GM23338 (cell line): Measurements from ENCODE around the gene NME4. TPM values are rescaled to one million over a fixed set of nuclear protein-coding genes. Genes with fewer than 3 reads are reported as not detected.

Experiments
- ATAC-seq: fragments of 200-7000 bp; cut with Tn5 transposase; 3 replicates; pipeline ENCODE4 v1.9.1; 2020
- DNase-seq: peaks from one replicate; pipeline ENCODE4 v3.0.0-alpha.2; 2015; ENCODE audit warnings: low spot score
- H2AFZ ChIP-seq: fragments of 200-600 bp; sonication (generic); 2 replicates; pipeline ENCODE4 v1.8.0; 2016; ENCODE audit warnings: antibody characterized with exemption, mild to moderate bottlenecking, moderate library complexity
- H3F3A ChIP-seq: fragments of 200-600 bp; sonication (generic); replicated peaks from 2 replicates; pipeline ENCODE4 v1.8.0; 2017; ENCODE audit warnings: antibody characterized with exemption, mixed run types, low read depth
- H3K27ac ChIP-seq: fragments of 200-600 bp; sonication (generic); 2 replicates; pipeline ENCODE4 v1.6.1; 2016; ENCODE audit warnings: low read depth
- H3K27me3 ChIP-seq: fragments of 200-600 bp; sonication (generic); 2 replicates; pipeline ENCODE4 v1.8.0; 2016; ENCODE audit warnings: mild to moderate bottlenecking, mixed run types, moderate library complexity; ENCODE audit not compliant: insufficient read depth
- H3K36me3 ChIP-seq: fragments of 200-600 bp; sonication (generic); 2 replicates; pipeline ENCODE4 v1.8.0; 2016; ENCODE audit warnings: mild to moderate bottlenecking; ENCODE audit not compliant: insufficient read depth
- H3K4me1 ChIP-seq: fragments of 200-600 bp; sonication (generic); 2 replicates; pipeline ENCODE4 v1.8.0; 2016; ENCODE audit warnings: mild to moderate bottlenecking, moderate library complexity; ENCODE audit not compliant: insufficient read depth
- H3K4me2 ChIP-seq: fragments of 200-600 bp; sonication (generic); 2 replicates; pipeline ENCODE4 v1.7.1; 2017; ENCODE audit warnings: mixed run types
- H3K4me3 ChIP-seq: fragments of 200-600 bp; sonication (generic); 2 replicates; pipeline ENCODE4 v1.6.1; 2016; ENCODE audit warnings: mixed run types
- H3K79me2 ChIP-seq: fragments of 200-600 bp; sonication (generic); replicated peaks from 2 replicates; pipeline ENCODE4 v1.8.0; 2017; ENCODE audit warnings: mild to moderate bottlenecking; ENCODE audit not compliant: insufficient read depth
- H3K9me2 ChIP-seq: fragments of 200-600 bp; sonication (generic); 2 replicates; pipeline ENCODE4 v1.8.0; 2017; ENCODE audit not compliant: insufficient read depth
- H4K20me1 ChIP-seq: fragments of 200-600 bp; sonication (generic); replicated peaks from 2 replicates; pipeline ENCODE4 v1.8.0; 2017; ENCODE audit warnings: mild to moderate bottlenecking; ENCODE audit not compliant: insufficient read depth
- H3K27ac Mint-ChIP-seq: 2 replicates; pipeline ENCODE4 v1.8.0; 2020; ENCODE audit warnings: inconsistent platforms, mild to moderate bottlenecking, moderate library complexity, mixed read lengths
- H3K27me3 Mint-ChIP-seq: 3 replicates; pipeline ENCODE4 v1.8.0; 2022; ENCODE audit warnings: low read depth, mild to moderate bottlenecking, moderate library complexity, mixed read lengths, inconsistent platforms; ENCODE audit not compliant: insufficient read depth, poor library complexity
- H3K36me3 Mint-ChIP-seq: 3 replicates; pipeline ENCODE4 v1.8.0; 2021; ENCODE audit warnings: low read depth, mild to moderate bottlenecking, inconsistent platforms, moderate library complexity, mixed read lengths
- H3K4me1 Mint-ChIP-seq: 3 replicates; pipeline ENCODE4 v1.8.0; 2020; ENCODE audit warnings: mild to moderate bottlenecking, inconsistent platforms, mixed read lengths
- H3K4me3 Mint-ChIP-seq: 3 replicates; pipeline ENCODE4 v1.8.0; 2021; ENCODE audit warnings: moderate library complexity, mild to moderate bottlenecking, inconsistent platforms, mixed read lengths
- H3K9me3 Mint-ChIP-seq: 3 replicates; pipeline ENCODE4 v1.8.0; 2020; ENCODE audit warnings: moderate library complexity, mild to moderate bottlenecking, inconsistent platforms, mixed read lengths
- EZH2 ChIP-seq: fragments of 200-600 bp; sonication (generic); IDR thresholded peaks from one replicate; pipeline ENCODE4 v1.8.0; 2017; ENCODE audit warnings: antibody characterized with exemption, mild to moderate bottlenecking, low read depth; ENCODE audit not compliant: unreplicated experiment
- EZH2phosphoT487 ChIP-seq: fragments of 200-600 bp; sonication (generic); IDR thresholded peaks from one replicate; pipeline ENCODE4 v1.8.1; 2018; ENCODE audit warnings: antibody characterized with exemption; ENCODE audit not compliant: unreplicated experiment
- JUNB ChIP-seq: IDR thresholded peaks from one replicate; pipeline ENCODE4 v1.6.1; 2016; ENCODE audit warnings: antibody characterized with exemption; ENCODE audit not compliant: unreplicated experiment
- NANOG ChIP-seq: IDR thresholded peaks from 2 replicates; pipeline ENCODE4 v1.6.1; 2016; ENCODE audit warnings: antibody characterized with exemption, borderline replicate concordance
- POLR2AphosphoS5 ChIP-seq: IDR thresholded peaks from 2 replicates; pipeline ENCODE4 v1.6.1; 2016; ENCODE audit warnings: antibody characterized with exemption, low read depth
- ZNF114 ChIP-seq: fragments of 250-450 bp; sonication (Bioruptor Pico); IDR thresholded peaks from 2 replicates; pipeline ENCODE4 v1.5.0; 2020; ENCODE audit warnings: mild to moderate bottlenecking, moderate library complexity
- ZNF331 ChIP-seq: fragments of 250-450 bp; sonication (Bioruptor Pico); IDR thresholded peaks from 2 replicates; pipeline ENCODE4 v1.5.0; 2020; ENCODE audit warnings: low read depth, mild to moderate bottlenecking, moderate library complexity
- polyA plus RNA-seq: library from polyadenylated mRNA; unstranded; fragments of >200 nt; fragmentation: Nextera tagmentation; extraction: Ambion mirVana; gene quantifications from 2 replicates; pipeline ENCODE4 v1.2.1, GENCODE V29; 2016
- total RNA-seq: library from RNA; depleted of rRNA; stranded (reverse); fragments of >200 nt; shearing (Covaris generic); gene quantifications from 2 replicates; pipeline ENCODE4 v1.2.3, GENCODE V29; 2014
- TF ChIP-seq, protein P1 (sequence below), 2 experiments: fragments of 200-600 bp in 1 of 2; sonication (generic) in 1 of 2; conservative IDR thresholded peaks; 2 replicates each; pipeline versions ENCODE4 v1.5.1 to v1.6.1; 2016 to 2017; ENCODE audit warnings: antibody characterized with exemption in 2 of 2, low read depth in 2 of 2, mild to moderate bottlenecking in 2 of 2, moderate library complexity in 1 of 2
- TF ChIP-seq, protein P2 (sequence below): IDR thresholded peaks from 2 replicates; pipeline ENCODE4 v1.6.1; 2016; ENCODE audit warnings: antibody characterized with exemption

Gene NME4
- total and polyA plus RNA-seq, 2 experiments from 2014 or later = 249 to 511 TPM

DNA sequence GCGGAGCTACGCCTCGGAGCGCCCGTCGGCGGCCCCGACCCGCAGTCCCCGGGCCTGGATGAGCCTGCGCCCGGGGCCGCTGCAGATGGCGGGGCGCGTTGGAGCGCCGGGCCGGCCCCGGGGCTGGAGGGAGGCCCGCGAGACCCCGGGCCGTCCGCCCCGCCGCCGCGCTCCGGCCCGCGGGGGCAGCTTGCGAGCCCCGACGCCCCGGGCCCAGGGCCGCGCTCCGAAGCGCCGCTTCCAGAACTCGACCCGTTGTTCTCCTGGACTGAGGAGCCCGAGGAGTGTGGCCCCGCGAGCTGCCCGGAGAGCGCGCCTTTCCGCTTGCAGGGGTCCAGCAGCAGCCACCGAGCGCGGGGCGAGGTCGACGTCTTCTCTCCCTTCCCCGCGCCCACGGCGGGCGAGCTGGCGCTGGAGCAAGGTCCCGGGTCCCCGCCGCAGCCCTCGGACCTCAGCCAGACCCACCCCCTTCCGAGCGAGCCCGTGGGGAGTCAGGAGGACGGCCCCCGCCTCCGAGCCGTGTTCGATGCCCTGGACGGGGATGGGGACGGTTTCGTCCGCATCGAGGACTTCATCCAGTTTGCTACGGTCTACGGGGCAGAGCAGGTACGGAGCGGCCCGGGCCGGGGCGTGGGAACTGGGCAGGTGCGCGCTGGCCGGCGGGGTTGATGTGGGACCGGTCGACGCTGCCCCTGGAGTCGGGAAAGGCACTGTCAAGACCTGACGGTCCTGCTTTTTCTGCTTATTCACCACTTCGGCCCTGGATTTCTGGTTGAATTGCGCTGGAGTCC is 29.3 kb downstream of the NME4 start:
- Mint-ChIP-seq H3K27ac (no peak overlapping the region), H3K4me1 (peaks cover 11% of the 10 kb centered on the region), H3K36me3 (peaks cover 9% of the 10 kb centered on the region), H3K27me3 (peaks cover 42% of the 10 kb centered on the region), H3K9me3 (0 out of 3 replicates have a peak, but pooled peaks cover 4% of the 10 kb centered on the region), H3K4me3 (peak overlapping the region; percentile 77)
- H3K9me2 ChIP-seq = no peaks in the 10 kb centered on the region
- peaks cover 9% of the 10 kb centered on the region; the same call in 1 of the 2 replicates for H3F3A ChIP-seq
- peaks cover 19% of the 10 kb centered on the region for H4K20me1 ChIP-seq
- H3K36me3 ChIP-seq = no peaks in the 10 kb centered on the region
- H3K27ac ChIP-seq = no peak overlapping the region
- ATAC-seq (peak; percentile 24), DNase-seq (peak; percentile 68)
- H3K4me2 ChIP-seq = peak overlapping the region; percentile 92
- 0 out of 2 replicates have a peak overlapping the region, but pooled peaks have one; percentile 52 for H2AFZ ChIP-seq
- H3K4me1 ChIP-seq = peaks cover 8% of the 10 kb centered on the region
- H3K27me3 ChIP-seq = peaks cover 43% of the 10 kb centered on the region
- peak overlapping the region; percentile 83 for H3K4me3 ChIP-seq
- peaks cover 48% of the 10 kb centered on the region for H3K79me2 ChIP-seq
- TF ChIP-seq JUNB (no peak), ZNF331 (no peak), ZNF114 (CRISPR knock-in tag) (no peak), EZH2phosphoT487 (no peak)

DNA sequence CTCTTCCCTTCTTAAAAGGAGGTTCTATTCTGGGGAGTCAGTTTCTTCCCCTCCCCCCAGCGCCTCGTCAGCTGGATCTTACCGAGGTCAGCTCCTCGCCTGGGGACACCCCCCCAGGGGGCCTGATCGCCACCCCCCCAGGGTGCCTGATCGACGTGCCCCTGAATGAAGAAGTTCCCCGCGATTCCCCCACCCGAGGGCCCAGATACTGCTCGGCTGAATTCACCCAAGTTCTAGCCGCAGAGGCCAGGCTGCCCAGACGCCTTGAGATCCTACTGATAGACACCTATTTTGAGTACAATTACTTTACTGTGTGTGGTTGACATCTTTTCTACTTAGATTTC is 29.9 kb downstream of the NME4 start:
- ATAC-seq (no peak), DNase-seq (no peak)
- Histone ChIP-seq H4K20me1 (peaks cover 19% of the 10 kb centered on the region), H2AFZ (no peak overlapping the region), H3K27me3 (peaks cover 43% of the 10 kb centered on the region), H3K79me2 (peaks cover 51% of the 10 kb centered on the region), H3K27ac (no peak overlapping the region), H3F3A (peaks cover 9% of the 10 kb centered on the region; the same call in 1 of the 2 replicates), H3K9me2 (no peaks in the 10 kb centered on the region), H3K36me3 (no peaks in the 10 kb centered on the region), H3K4me3 (peak overlapping the region; percentile 83), H3K4me2 (peak overlapping the region; percentile 92), H3K4me1 (peaks cover 8% of the 10 kb centered on the region)
- Mint-ChIP-seq H3K4me1 (peaks cover 11% of the 10 kb centered on the region), H3K9me3 (0 out of 3 replicates have a peak, but pooled peaks cover 4% of the 10 kb centered on the region), H3K4me3 (peak overlapping the region; percentile 77), H3K27ac (no peak overlapping the region), H3K36me3 (peaks cover 9% of the 10 kb centered on the region), H3K27me3 (peaks cover 42% of the 10 kb centered on the region)
- TF ChIP-seq EZH2phosphoT487 (no peak), NANOG (no peak)
- TF ChIP-seq, protein P1, sequence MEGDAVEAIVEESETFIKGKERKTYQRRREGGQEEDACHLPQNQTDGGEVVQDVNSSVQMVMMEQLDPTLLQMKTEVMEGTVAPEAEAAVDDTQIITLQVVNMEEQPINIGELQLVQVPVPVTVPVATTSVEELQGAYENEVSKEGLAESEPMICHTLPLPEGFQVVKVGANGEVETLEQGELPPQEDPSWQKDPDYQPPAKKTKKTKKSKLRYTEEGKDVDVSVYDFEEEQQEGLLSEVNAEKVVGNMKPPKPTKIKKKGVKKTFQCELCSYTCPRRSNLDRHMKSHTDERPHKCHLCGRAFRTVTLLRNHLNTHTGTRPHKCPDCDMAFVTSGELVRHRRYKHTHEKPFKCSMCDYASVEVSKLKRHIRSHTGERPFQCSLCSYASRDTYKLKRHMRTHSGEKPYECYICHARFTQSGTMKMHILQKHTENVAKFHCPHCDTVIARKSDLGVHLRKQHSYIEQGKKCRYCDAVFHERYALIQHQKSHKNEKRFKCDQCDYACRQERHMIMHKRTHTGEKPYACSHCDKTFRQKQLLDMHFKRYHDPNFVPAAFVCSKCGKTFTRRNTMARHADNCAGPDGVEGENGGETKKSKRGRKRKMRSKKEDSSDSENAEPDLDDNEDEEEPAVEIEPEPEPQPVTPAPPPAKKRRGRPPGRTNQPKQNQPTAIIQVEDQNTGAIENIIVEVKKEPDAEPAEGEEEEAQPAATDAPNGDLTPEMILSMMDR (conservative IDR thresholded peaks at IDR 0.05; ENCODE audit: low read depth in 2 of 2) = no peak

DNA sequence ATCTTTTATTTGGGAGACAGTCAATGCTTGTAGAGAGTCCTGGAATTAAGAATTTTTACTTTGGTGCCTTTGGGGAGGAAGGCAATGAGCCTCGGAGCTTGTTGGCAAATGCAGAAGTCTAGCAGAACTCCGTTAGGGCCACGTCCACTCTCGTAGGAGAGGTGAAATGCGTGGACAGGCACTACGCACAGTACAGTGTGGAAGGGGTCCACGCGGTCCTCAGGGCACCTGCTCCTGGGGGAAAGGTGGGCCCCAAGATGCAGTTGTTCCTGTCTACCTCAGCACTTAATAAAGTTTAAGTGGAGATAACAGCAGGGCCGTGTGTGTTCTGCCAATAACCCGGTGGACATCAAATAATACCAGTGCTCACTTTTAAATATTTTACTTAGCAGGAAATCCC is 30.3 kb downstream of the NME4 start:
- H3K27me3 ChIP-seq = peaks cover 43% of the 10 kb centered on the region
- peak overlapping the region; percentile 92 for H3K4me2 ChIP-seq
- H3K4me3 ChIP-seq = peak overlapping the region; percentile 83
- H4K20me1 ChIP-seq = peaks cover 19% of the 10 kb centered on the region
- peaks cover 9% of the 10 kb centered on the region; the same call in 1 of the 2 replicates for H3F3A ChIP-seq
- H3K4me1 ChIP-seq = peaks cover 8% of the 10 kb centered on the region
- no peak overlapping the region for H2AFZ ChIP-seq
- H3K27ac ChIP-seq = no peak overlapping the region
- Mint-ChIP-seq H3K4me1 (peaks cover 11% of the 10 kb centered on the region), H3K27me3 (peaks cover 42% of the 10 kb centered on the region), H3K27ac (no peak overlapping the region), H3K36me3 (peaks cover 9% of the 10 kb centered on the region), H3K9me3 (0 out of 3 replicates have a peak, but pooled peaks cover 4% of the 10 kb centered on the region), H3K4me3 (peak overlapping the region; percentile 77)
- H3K9me2 ChIP-seq = no peaks in the 10 kb centered on the region
- DNase-seq (no peak), ATAC-seq (no peak)
- peaks cover 53% of the 10 kb centered on the region for H3K79me2 ChIP-seq
- no peaks in the 10 kb centered on the region for H3K36me3 ChIP-seq
- TF ChIP-seq, protein P2, sequence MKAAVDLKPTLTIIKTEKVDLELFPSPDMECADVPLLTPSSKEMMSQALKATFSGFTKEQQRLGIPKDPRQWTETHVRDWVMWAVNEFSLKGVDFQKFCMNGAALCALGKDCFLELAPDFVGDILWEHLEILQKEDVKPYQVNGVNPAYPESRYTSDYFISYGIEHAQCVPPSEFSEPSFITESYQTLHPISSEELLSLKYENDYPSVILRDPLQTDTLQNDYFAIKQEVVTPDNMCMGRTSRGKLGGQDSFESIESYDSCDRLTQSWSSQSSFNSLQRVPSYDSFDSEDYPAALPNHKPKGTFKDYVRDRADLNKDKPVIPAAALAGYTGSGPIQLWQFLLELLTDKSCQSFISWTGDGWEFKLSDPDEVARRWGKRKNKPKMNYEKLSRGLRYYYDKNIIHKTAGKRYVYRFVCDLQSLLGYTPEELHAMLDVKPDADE = no peak
- no peak for TF ChIP-seq EZH2
- TF ChIP-seq EZH2phosphoT487 = no peak
- no peak for TF ChIP-seq ZNF331
- TF ChIP-seq POLR2AphosphoS5 = no peak
